Lung (tissue), 12 donors: ENCODE measurements around the gene NCOA3. TPM values are rescaled to one million over a fixed set of nuclear protein-coding genes. Genes with fewer than 3 reads are reported as not detected.

Experiments
- ATAC-seq: fragments of 200-7000 bp; cut with Tn5 transposase; one replicate; pipeline ENCODE4 v1.9.1; 2020; ENCODE audit warnings: moderate number of reproducible peaks; ENCODE audit not compliant: insufficient read depth, low FRiP score
- DNase-seq, 3 donors: peaks; one replicate each; pipeline ENCODE4 v3.0.0-alpha.2; 2013 to 2017
- H3K27ac ChIP-seq, 2 donors: one replicate each; pipeline ENCODE4 v1.5.1; 2013; ENCODE audit warnings: mild to moderate bottlenecking in 2 of 2, moderate library complexity in 2 of 2, control low read depth in 1 of 2, inconsistent platforms in 1 of 2, low read depth in 1 of 2, low read length in 1 of 2
- H3K27me3 ChIP-seq, 3 donors: one replicate each; pipeline ENCODE4 v1.5.1; 2013; ENCODE audit warnings: low read length in 2 of 3; ENCODE audit not compliant: control insufficient read depth in 3 of 3, insufficient read depth in 3 of 3
- H3K36me3 ChIP-seq, 4 donors: one replicate each; pipeline ENCODE4 v1.5.1; 2013; ENCODE audit warnings: low read length in 4 of 4, mild to moderate bottlenecking in 1 of 4, moderate library complexity in 1 of 4; ENCODE audit not compliant: control insufficient read depth in 4 of 4, insufficient read depth in 4 of 4
- H3K4me1 ChIP-seq, 5 donors: one replicate each; pipeline ENCODE4 v1.5.1; 2013; ENCODE audit warnings: low read length in 5 of 5, mild to moderate bottlenecking in 2 of 5, moderate library complexity in 1 of 5; ENCODE audit not compliant: control insufficient read depth in 5 of 5, insufficient read depth in 5 of 5
- H3K4me3 ChIP-seq: one replicate; pipeline ENCODE4 v1.5.1; 2013; ENCODE audit warnings: mild to moderate bottlenecking, control low read depth, moderate library complexity
- H3K9ac ChIP-seq, 2 donors: one replicate each; pipeline ENCODE4 v1.5.1; 2013; ENCODE audit warnings: low read length in 2 of 2, control low read depth in 1 of 2; ENCODE audit not compliant: insufficient read depth in 1 of 2
- H3K9me3 ChIP-seq, 4 donors: one replicate each; pipeline ENCODE4 v1.5.1; 2013; ENCODE audit warnings: low read length in 3 of 4, mild to moderate bottlenecking in 1 of 4, moderate library complexity in 1 of 4; ENCODE audit not compliant: control insufficient read depth in 4 of 4, insufficient read depth in 3 of 4
- CTCF ChIP-seq: IDR thresholded peaks from 2 replicates; pipeline ENCODE4 v1.5.1; 2012; ENCODE audit warnings: mild to moderate bottlenecking; ENCODE audit errors: control extremely low read depth, extremely low read depth
- WGBS, 2 donors: extraction: QIAGEN DNeasy Blood & Tissue Kit; methylation state at CpG; one replicate each; pipeline ENCODE4 v1.1.7; 2013; 5-methylcytosine and 5-hydroxymethylcytosine counted together
- polyA plus RNA-seq, 2 donors: library from polyadenylated mRNA; stranded (reverse); fragments of 200-250 nt; gene quantifications; one replicate each; pipeline ENCODE4 v1.2.1, GENCODE V29; 2013
- total RNA-seq, 2 donors: library from RNA; depleted of rRNA in 1 of 2; stranded (reverse); fragments of >200 nt in 1 of 2; gene quantifications; one replicate each; pipeline ENCODE4 v1.2.1, GENCODE V29; 2014 to 2021
- donor health status: control.
- donor health status: control.
- donor health status: Bipolar disorder and iron deficiency.
- donor health status: healthy.
- donor health status: DM: yes; HTN: yes; CAD: no.

The NCOA3 gene
- total and polyA plus RNA-seq, 4 donors: 5.5 to 69.4 (median 22.6) TPM

- no peak overlapping the region for H3K9ac ChIP-seq
- H3K4me3 ChIP-seq: no peak overlapping the region
- peaks cover 0 to 8% (median 0%) of the 10 kb centered on the region in 4 donors for H3K36me3 ChIP-seq
- WGBS, 2 donors: 73 to 90% methylated on average over 2 of the region's 2 CpGs
- H3K9me3 ChIP-seq: no peaks in the 10 kb centered on the region
- TF ChIP-seq CTCF: no peak
- H3K27ac ChIP-seq: no peak overlapping the region
- DNase-seq (no peak), ATAC-seq (no peak)
- peaks cover 0 to 10% (median 3%) of the 10 kb centered on the region in 5 donors for H3K4me1 ChIP-seq
- H3K27me3 ChIP-seq: no peaks in the 10 kb centered on the region
Observed at GRCh38 chr20:47529840-47530239, 28.2 kb downstream of the NCOA3 start.

GRCh38 chr20:47531458-47531857 lies 29.8 kb downstream of the NCOA3 start:
- peaks cover 0 to 8% (median 2%) of the 10 kb centered on the region in 4 donors for H3K36me3 ChIP-seq
- no peak overlapping the region for H3K9ac ChIP-seq
- no peak overlapping the region for H3K27ac ChIP-seq
- ATAC-seq (peak; percentile 47), DNase-seq (no peak)
- 19 to 61% methylated on average over 1 of the region's 1 CpG for WGBS, 2 donors
- H3K27me3 ChIP-seq: no peaks in the 10 kb centered on the region
- no peak overlapping the region for H3K4me3 ChIP-seq
- H3K4me1 ChIP-seq: peaks cover 0 to 10% (median 3%) of the 10 kb centered on the region in 5 donors
- TF ChIP-seq CTCF: no peak
- H3K9me3 ChIP-seq: no peaks in the 10 kb centered on the region

- Histone ChIP-seq H3K4me1 (peaks cover 0 to 10% (median 3%) of the 10 kb centered on the region in 5 donors), H3K9ac (peak overlapping the region in 1 of 2 donors; percentile 23), H3K9me3 (no peaks in the 10 kb centered on the region), H3K4me3 (no peak overlapping the region), H3K27ac (no peak overlapping the region), H3K27me3 (no peaks in the 10 kb centered on the region), H3K36me3 (peaks cover 0 to 8% (median 2%) of the 10 kb centered on the region in 4 donors)
- no peak for ATAC-seq
- TF ChIP-seq CTCF: no peak
- no peak for DNase-seq
- WGBS, 2 donors: 92 to 94% methylated on average over 3 of the region's 3 CpGs
Observed at GRCh38 chr20:47532002-47532401, 30.3 kb downstream of the NCOA3 start.

- peaks cover 0 to 10% (median 3%) of the 10 kb centered on the region in 5 donors for H3K4me1 ChIP-seq
- H3K9ac ChIP-seq: no peak overlapping the region
- H3K36me3 ChIP-seq: peaks cover 0 to 8% (median 2%) of the 10 kb centered on the region in 4 donors
- H3K4me3 ChIP-seq: no peak overlapping the region
- no peaks in the 10 kb centered on the region for H3K27me3 ChIP-seq
- ATAC-seq (no peak), DNase-seq (no peak)
- TF ChIP-seq CTCF: no peak
- WGBS, 2 donors: 91 to 93% methylated on average over 3 of the region's 3 CpGs
- no peaks in the 10 kb centered on the region for H3K9me3 ChIP-seq
- no peak overlapping the region for H3K27ac ChIP-seq
Observed at GRCh38 chr20:47533518-47534062, 31.9 kb downstream of the NCOA3 start.
